ENCODE data around the gene TMEM248. TPM values are rescaled to one million over a fixed set of nuclear protein-coding genes. Genes with fewer than 3 reads are reported as not detected.
A peak's percentile ranks its signal among the peaks of the same experiment; 100 is the strongest.

Gene TMEM248
- total RNA-seq, 6 donors from 2014 or later: 55.5 to 153 (median 111) TPM

DNA sequence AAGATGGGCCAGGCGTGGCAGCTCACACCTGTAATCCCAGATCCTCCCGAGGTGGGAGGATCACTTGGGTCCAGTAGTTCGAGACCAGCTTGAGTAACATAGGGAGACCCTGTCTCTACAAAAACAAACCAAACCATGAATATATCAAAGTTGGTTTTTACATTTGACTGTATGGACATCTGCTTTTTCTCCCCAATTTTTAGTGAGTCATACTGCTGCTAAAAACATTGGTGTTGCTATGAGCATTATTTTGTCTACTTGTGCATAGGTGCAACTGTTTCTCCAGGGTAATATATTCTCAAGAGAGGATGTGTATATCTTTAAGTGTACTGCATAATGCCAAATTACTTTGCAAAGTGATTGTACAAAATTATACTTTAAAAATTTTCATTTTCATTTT, 769 bp upstream of the TMEM248 start:
- Histone ChIP-seq H3K4me3 (peak overlapping the region; percentile 45 to 99 (median 86)), H3K27ac (no peak overlapping the region), H3K4me1 (peaks cover 20 to 42% (median 23%) of the 10 kb centered on the region in 4 donors), H3K9me3 (no peaks in the 10 kb centered on the region), H3K36me3 (peaks cover 0 to 5% (median 2%) of the 10 kb centered on the region in 4 donors), H3K27me3 (no peaks in the 10 kb centered on the region)
- ATAC-seq (ENCODE audit: low FRiP score in 2 of 2): no peak
- TF ChIP-seq POLR2AphosphoS5 (IDR thresholded peaks at IDR 0.05): no peak
- TF ChIP-seq, protein P1, sequence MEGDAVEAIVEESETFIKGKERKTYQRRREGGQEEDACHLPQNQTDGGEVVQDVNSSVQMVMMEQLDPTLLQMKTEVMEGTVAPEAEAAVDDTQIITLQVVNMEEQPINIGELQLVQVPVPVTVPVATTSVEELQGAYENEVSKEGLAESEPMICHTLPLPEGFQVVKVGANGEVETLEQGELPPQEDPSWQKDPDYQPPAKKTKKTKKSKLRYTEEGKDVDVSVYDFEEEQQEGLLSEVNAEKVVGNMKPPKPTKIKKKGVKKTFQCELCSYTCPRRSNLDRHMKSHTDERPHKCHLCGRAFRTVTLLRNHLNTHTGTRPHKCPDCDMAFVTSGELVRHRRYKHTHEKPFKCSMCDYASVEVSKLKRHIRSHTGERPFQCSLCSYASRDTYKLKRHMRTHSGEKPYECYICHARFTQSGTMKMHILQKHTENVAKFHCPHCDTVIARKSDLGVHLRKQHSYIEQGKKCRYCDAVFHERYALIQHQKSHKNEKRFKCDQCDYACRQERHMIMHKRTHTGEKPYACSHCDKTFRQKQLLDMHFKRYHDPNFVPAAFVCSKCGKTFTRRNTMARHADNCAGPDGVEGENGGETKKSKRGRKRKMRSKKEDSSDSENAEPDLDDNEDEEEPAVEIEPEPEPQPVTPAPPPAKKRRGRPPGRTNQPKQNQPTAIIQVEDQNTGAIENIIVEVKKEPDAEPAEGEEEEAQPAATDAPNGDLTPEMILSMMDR (IDR thresholded peaks at IDR 0.05): no peak
- no peak for TF ChIP-seq POLR2A (IDR thresholded peaks at IDR 0.05)
- no peak for TF ChIP-seq EP300 (IDR thresholded peaks at IDR 0.05)
- no peak for DNase-seq
- 88 to 93% methylated on average over 3 of the region's 3 CpGs for WGBS, 2 donors

DNA sequence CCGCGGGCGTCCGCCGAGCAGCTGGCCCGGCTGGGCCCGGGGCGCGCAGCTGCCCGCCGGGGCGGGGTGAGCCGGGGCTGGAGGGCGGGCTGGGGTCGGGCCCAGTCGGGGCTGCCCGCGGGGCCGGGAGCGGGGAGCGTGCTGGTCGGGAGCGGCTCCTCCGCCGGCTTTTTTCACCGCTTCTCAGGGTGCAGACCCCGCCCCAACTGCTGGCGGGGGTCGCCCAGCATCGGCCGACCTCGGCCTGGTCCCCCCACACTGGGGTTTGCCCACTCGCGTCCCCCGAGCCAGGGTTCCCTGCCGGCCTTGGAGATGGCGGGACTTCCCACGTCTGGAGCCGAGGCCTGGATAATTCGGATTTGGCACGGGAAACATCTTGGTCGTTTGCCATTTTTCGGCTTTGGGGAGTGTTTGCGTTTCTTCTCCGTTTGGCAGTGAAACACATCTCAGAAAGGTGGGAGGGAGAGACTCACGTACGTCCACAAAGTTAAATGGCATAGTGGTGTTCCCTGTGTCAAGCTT, 432 bp downstream of the TMEM248 start:
- ATAC-seq (ENCODE audit: low FRiP score in 2 of 2) (peak; percentile 43 to 62), DNase-seq (peak in 1 of 2 donors; percentile 28)
- Histone ChIP-seq H3K27ac (peak overlapping the region; percentile 88 to 92 (median 90)), H3K36me3 (peaks cover 0 to 5% (median 2%) of the 10 kb centered on the region in 4 donors), H3K27me3 (no peaks in the 10 kb centered on the region), H3K9me3 (no peaks in the 10 kb centered on the region), H3K4me1 (peaks cover 20 to 51% (median 29%) of the 10 kb centered on the region in 4 donors), H3K4me3 (peak overlapping the region; percentile 69 to 99 (median 86))
- 0 to 1% methylated on average over 15 to 23 of the region's 47 CpGs for WGBS, 2 donors
- TF ChIP-seq, protein P1 (IDR thresholded peaks at IDR 0.05): no peak
- TF ChIP-seq POLR2A (IDR thresholded peaks at IDR 0.05) (no peak), EP300 (IDR thresholded peaks at IDR 0.05) (no peak), POLR2AphosphoS5 (IDR thresholded peaks at IDR 0.05) (no peak)

DNA sequence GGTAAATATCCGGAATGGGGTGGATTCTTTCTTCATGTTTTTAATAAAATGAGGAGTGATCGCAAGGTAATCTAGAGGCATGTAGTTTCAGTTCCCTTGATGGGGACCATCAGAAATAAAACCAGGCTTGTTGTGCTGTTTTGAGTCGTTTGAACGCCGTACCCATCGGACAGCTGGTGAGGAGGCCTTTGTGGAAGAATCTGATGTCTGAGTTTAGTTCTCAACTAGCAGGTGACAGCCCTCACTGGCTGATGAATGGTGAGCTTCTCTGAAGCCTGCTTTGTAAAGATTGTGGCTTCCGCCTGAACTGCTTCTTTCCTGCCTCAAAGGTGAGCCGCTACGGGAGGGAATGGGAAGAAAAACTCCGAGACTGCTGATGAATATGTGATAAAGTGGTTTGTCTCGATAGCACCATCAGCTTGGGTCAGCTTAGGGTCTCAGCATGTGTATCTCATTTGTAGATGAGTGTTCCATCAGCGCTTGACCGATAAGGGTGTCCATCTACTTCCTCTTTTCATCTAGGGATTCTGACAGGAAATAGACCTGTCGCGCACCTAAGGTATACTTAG, 977 bp downstream of the TMEM248 start:
- H3K36me3 ChIP-seq: peaks cover 0 to 5% (median 2%) of the 10 kb centered on the region in 4 donors
- no peaks in the 10 kb centered on the region for H3K9me3 ChIP-seq
- ATAC-seq (ENCODE audit: low FRiP score in 2 of 2): no peak
- peak overlapping the region; percentile 88 to 92 (median 90) for H3K27ac ChIP-seq
- WGBS, 2 donors: 1 to 5% methylated on average over 13 to 15 of the region's 15 CpGs
- peak overlapping the region; percentile 69 to 99 (median 86) for H3K4me3 ChIP-seq
- DNase-seq: no peak
- H3K4me1 ChIP-seq: peaks cover 20 to 51% (median 30%) of the 10 kb centered on the region in 4 donors
- no peaks in the 10 kb centered on the region for H3K27me3 ChIP-seq
- TF ChIP-seq POLR2A (IDR thresholded peaks at IDR 0.05): no peak
- no peak for TF ChIP-seq EP300 (IDR thresholded peaks at IDR 0.05)
- TF ChIP-seq, protein P1 (IDR thresholded peaks at IDR 0.05): no peak
- TF ChIP-seq POLR2AphosphoS5 (IDR thresholded peaks at IDR 0.05): no peak

DNA sequence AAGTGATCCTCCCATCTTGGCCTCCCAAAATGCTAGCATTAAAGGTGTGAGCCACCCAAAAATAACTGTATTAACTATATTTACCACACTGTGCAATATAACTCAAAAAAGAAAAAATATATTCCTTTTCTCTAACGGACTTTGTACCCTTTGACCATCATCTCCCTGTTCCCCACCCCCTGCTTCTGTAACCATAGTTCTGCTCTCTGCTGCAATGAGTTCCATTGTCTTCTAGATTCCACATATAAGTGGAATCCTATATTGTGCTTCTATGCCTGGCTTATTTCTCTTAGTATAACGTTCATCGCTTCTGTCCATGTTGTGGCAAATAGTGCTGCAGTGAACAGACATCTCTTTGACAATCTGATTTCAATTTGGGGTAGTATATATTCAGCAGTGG, 4.2 kb downstream of the TMEM248 start:
- Histone ChIP-seq H3K4me1 (peaks cover 30 to 68% (median 40%) of the 10 kb centered on the region in 4 donors), H3K9me3 (no peaks in the 10 kb centered on the region), H3K36me3 (peaks cover 0 to 15% (median 2%) of the 10 kb centered on the region in 4 donors), H3K27ac (no peak overlapping the region), H3K27me3 (no peaks in the 10 kb centered on the region), H3K4me3 (no peak overlapping the region)
- no peak for ATAC-seq (ENCODE audit: low FRiP score in 2 of 2)
- TF ChIP-seq EP300 (IDR thresholded peaks at IDR 0.05) (no peak), POLR2AphosphoS5 (IDR thresholded peaks at IDR 0.05) (no peak), POLR2A (IDR thresholded peaks at IDR 0.05) (no peak)
- TF ChIP-seq, protein P1 (IDR thresholded peaks at IDR 0.05): no peak
- no peak for DNase-seq
- 81 to 86% methylated on average over 3 of the region's 3 CpGs for WGBS, 2 donors
